Uterus (tissue), 2 donors: ENCODE data around the gene PCDH9.

Experiments
- CTCF ChIP-seq, 4 experiments: fragments of 200-600 bp in 2 of 4; fragments of 450-650 bp in 2 of 4; sonication (generic) in 2 of 4; IDR thresholded peaks; one replicate each; pipeline ENCODE4 v1.5.1; 2016 to 2019; ENCODE audit warnings: antibody characterized with exemption in 4 of 4, mild to moderate bottlenecking in 2 of 4, moderate library complexity in 1 of 4
- POLR2A ChIP-seq, 2 donors: fragments of 450-650 bp; IDR thresholded peaks; one replicate each; pipeline ENCODE4 v1.6.1; 2016; ENCODE audit warnings: antibody characterized with exemption in 2 of 2, mild to moderate bottlenecking in 1 of 2, moderate library complexity in 1 of 2

GRCh38 chr13:67023130-67023876 lies 206.8 kb downstream of the PCDH9 start:
- TF ChIP-seq POLR2A (IDR thresholded peaks at IDR 0.05) (no peak), CTCF (IDR thresholded peaks at IDR 0.05) (no peak)
